ENCODE data around the gene ANKUB1.

DNA sequence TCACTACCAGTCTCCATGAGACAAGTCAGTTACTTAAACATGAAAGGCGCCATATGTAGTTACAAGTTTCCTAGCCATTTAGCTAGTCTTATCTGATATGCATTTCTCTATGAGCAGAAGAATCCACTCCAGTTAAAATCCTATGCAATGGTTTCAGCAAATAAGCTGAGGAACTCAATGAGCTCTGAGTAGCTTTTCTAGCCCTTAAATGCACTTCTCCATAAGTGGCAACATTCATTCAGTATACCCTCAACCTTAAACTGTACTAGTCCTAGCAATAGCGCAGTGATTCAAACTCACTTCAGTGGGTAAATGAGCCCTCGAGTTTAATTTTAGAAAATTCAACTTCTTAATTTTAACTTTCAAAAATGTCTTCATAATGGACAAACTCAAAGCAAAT, 47.7 kb downstream of the ANKUB1 start:
- no peak for TF ChIP-seq POLR2A (IDR thresholded peaks at IDR 0.05)
- TF ChIP-seq, protein P1, sequence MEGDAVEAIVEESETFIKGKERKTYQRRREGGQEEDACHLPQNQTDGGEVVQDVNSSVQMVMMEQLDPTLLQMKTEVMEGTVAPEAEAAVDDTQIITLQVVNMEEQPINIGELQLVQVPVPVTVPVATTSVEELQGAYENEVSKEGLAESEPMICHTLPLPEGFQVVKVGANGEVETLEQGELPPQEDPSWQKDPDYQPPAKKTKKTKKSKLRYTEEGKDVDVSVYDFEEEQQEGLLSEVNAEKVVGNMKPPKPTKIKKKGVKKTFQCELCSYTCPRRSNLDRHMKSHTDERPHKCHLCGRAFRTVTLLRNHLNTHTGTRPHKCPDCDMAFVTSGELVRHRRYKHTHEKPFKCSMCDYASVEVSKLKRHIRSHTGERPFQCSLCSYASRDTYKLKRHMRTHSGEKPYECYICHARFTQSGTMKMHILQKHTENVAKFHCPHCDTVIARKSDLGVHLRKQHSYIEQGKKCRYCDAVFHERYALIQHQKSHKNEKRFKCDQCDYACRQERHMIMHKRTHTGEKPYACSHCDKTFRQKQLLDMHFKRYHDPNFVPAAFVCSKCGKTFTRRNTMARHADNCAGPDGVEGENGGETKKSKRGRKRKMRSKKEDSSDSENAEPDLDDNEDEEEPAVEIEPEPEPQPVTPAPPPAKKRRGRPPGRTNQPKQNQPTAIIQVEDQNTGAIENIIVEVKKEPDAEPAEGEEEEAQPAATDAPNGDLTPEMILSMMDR (IDR thresholded peaks at IDR 0.05), result no peak

Data from testis (tissue), 2 donors.